ENCODE measurements around the gene MPP2.
"Not testable (repeated sequence)": the region's sequence is repeated elsewhere in the genome, so short reads cannot be mapped to it uniquely, and the experiment has no call there.

MPP2 gene

DNA sequence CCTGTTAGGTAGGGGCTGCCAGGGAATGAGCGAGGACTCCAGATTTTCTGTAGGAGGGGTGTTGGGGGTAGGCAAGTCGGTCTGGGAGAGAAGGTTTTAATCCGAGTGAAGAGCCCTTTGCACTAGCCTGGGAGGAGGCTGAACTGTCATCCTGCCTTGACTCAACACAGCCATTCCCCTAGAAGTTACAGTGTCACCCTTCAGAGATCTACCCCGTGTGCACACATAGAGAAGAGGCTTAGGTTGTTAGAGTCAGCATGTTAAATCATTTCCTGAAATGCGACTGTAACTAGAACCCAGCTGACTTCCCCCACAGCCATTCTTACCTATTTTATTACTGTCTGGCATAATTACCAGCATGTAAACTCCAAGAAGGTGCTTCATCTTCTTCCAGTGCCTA, 20.6 kb upstream of the MPP2 start:
- not testable (repeated sequence) for DNase-seq

DNA sequence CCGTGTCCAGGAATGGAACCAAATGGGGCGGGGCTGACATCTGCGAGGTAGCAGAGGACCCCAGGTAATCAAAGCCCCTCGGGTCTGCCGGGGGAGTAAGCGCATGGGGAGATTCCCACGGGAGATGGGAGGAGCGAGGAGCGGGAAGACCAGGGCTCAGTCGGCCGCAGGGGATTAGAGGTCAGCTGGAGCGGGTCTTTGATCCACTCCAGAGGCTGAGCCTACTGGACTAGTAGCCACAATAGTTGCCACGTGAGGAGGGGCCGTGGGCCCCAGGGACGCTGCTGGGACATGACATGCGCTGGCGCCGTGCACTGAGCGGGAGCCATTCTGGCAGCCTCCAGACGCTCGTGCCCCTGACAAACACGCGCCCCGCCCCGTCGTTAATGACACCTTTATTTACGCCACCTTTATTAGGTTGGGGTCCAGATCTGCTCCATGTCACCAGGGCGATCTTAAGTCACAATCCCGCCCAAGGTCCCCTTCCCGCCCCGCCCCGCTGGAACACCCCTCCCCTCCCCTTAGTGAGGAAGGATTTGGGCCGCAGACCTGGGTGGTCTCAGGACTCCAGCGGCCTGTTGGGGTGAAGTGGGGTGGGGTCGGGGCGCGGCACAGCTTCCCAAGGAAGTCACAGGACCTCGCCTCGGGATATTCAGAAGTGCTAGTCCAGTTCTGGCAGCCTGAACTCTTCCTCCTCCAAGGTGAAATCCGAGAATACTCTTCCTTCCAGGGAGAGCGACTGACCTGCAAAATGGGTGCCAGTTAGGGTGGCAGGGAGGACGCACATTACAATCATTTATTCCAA, 19.9 kb upstream of the MPP2 start:
- DNase-seq = no peak

DNA sequence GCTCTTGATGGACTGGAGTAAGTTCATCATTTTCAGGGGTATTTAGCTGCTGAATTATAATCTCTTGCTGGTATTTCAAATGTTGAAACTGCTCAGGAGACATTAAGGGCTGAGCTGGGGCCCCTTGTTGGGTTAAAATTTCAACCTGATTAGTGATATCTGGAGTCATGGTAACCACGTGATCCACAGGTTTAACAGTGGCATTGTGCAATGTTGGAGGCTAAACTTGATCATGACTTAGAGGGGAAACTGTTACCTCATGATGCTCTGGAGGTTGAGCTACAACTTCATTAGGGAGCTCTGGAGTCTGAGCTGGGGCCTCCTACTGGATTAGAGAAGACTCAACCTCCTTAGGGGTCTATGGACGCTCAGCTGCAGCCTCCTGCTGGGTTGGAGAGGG, 17.2 kb upstream of the MPP2 start:
- no peak for DNase-seq

DNA sequence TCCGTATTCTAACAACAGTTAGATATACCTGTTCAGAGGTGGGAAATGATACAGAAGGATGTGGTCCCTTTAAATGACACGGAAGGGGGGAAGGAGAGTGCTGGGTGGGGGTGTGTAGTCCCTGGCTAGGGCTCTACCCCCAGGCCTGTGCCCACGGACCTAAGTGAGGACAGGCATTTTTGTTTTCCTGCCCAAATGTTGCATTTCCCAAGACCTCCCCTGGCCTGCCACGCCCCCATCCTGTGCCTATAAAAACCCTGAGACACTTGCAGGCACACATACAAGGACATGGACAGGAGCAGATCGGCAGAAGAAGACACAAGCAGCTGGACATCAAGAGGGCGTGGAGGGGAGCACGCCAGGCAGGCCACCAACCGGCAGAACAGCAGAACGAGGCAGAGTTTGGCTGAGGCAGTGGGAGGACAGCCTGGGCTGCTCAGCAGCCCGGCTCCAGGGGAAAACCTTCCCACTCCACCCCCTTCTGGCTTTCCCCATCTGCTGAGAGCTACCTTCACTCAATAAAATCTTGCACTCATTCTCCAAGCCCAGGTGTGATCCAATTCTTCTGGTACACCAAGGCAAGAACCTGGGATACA, 13.3 kb upstream of the MPP2 start:
- no peak for DNase-seq

DNA sequence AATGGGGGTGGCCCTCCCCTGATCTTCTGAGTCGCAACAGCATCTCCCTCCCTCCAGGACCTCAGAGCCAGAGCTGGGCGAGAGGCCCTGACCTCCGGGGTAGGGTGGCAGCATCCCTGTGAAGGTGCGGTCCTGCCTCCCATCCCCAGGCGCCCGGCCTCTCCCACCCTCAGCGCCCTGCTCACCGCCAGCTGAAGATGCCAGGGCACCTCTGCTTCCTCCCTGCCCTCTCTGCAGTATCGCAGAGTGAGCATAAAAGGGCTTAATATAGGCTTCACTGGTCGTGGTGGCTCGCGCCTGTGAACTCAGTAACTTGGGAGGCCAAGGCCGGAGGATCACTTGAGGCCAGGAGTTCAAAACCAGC, 10.7 kb upstream of the MPP2 start:
- no peak for DNase-seq

DNA sequence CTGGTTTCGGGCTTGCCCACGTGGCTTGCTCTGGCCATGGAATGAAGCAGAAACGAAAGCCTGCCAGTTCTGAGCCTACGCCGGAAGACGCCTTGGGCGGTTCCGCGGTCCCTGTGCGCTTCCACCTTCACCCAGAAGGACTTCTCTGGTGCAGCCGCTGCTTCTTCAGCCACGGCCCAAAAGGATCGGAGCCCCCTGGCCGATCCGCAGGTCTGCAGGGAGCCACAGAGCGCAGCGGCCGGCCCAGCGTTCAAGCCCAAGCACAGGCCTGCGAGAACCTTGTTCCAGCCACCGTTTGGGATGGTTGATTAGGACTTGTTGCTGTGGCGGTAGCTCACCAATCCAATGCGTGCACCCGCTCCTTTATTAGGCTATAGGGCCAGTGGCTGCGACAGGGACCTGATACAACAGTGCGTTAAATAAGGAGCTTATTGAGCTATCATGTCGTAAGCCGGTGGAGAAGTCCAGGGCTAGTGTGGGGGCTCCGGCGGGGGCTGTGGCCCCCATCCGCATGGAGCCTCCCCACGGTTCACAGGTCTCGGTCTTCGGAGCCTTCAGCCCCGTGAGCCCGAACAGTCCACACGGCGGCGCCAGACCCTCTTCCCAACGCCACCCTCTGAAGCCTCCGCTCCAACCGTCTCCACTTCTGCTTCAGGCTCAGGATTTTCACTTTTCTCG, 10.2 kb upstream of the MPP2 start:
- DNase-seq = no peak

DNA sequence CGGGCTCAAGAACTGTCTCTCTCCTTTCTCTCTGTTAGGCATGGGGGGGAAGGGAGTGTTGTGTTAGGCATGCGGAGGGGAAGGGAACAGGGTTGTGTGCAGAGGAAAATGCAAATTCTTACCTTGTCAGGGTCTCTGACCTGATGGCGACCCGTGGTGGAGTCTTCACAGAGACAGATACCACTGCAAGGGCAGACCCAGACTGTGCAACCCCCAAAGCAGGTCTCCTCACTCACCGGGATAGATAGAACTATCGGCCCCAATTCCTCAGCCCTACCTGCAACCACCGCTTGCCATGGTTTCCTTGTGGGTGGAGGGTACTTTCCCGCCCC, 9.6 kb upstream of the MPP2 start:
- DNase-seq = no peak

DNA sequence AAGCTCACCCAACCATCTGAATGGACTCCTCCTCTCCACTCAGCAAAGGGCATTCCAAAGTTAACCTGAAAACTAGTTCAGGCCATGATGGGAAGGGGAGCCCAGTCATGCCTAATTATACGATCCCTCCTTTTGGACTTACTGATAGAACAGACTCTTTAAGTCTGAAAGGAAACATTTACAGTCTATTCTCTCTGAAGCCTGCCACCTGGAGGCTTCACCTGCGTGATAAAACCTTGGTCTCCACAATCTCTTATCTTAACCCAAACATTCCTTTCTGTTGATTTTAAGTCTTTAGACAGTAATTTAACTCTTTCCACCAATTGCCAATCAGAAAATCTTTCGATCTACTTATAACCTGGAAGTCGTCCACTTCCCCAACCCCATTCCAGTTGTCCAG, 9.0 kb upstream of the MPP2 start:
- no peak for DNase-seq

DNA sequence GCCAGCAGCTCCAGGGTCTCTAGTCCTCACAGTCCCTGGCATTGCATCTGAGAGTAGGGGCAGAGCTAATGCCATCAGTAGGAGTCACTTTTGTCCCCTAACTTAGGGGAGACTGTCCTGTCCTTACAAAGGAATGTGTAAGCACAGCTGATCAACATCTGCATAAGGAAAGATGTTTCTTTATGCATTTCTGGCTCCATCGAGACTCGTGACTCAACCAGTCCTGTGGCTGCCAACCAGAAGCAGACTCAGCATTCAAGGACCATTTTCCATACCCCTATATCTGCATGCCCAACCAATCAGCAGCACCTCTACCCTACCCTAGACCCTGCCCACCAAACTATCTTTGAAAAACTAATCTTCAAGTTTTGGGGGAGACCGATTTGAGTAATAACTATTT, 8.2 kb upstream of the MPP2 start:
- no peak for DNase-seq

DNA sequence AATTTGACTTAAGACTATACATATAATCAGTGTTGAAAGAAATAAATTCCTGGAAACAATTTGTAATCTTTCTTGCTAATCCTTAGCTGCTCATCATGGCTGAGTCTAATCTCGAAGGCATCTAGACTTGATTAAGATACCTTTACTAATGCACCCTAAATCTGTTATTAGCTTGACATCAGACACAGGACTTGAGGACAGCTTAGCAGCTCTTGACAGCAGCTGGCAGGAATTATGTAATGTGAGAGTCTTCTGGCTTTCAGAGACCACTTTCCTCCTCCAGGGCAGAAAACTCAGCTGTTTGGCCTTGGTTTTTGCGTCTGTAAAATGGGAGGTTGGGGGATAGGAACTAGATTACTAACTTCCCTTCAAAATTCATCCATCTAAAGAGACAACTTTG, 7.1 kb upstream of the MPP2 start:
- no peak for DNase-seq

DNA sequence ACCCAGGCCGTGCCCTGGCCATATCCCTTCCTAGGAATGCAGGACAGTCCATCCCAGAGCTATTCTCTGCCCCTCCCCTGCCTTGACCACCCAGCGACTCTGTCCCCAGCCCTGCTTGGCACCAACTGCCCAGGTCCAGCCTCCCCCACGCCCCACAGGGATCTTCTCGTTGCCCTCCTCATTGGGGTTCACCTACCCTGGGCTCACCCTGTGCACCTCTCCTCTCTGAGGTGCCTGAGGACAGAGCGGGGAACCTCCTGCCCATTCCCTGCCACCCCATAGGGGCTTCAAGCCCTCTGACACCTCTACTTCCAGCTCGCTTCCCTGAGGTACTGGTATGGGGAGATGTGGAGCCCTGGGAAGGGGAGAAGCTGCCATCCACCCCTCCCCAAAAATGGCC, 6.2 kb upstream of the MPP2 start:
- no peak for DNase-seq

DNA sequence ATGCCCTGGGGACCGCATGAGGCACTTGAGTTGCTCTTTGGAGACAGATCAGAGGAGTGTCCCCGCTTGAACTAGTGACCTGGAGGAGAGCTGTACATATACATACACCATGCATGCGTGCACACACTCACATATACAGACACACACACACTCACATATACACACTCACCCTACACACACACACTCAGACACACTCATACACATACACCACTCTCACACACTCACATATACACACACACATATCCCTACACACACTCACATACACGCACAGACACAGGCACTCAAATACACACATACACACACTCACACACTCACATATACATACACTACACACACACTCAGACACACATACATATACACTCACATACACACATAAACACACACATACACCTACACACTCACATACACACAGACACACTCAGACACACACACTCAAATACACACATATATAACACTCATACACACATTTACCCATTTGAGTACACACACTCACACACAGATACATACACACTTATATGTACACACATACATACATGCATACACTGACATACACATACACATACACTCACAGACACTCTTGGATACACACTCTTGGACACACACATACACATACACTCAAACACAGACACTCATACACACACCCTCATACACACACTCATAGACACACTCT, 5.4 kb upstream of the MPP2 start:
- no peak for DNase-seq

DNA sequence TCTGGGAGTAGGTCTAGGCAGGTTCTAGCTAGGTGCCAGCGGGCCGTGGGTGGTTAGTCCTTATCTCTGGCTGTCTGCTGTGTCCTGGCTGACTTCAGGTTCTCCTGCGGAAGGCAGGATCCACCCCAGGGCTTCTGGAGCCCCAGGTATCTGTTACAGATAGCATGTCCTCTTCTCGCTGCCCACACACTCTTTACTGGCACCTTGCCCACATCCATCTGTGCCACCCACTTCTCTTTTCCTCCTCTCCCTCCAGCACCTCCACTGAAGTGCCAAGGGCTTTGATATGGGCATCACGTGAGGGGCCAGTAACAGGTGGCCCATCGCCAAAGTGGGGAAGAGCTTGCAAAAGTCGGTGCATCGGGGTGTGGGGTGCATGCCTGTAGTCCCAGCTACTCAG, 4.6 kb upstream of the MPP2 start:
- no peak for DNase-seq

DNA sequence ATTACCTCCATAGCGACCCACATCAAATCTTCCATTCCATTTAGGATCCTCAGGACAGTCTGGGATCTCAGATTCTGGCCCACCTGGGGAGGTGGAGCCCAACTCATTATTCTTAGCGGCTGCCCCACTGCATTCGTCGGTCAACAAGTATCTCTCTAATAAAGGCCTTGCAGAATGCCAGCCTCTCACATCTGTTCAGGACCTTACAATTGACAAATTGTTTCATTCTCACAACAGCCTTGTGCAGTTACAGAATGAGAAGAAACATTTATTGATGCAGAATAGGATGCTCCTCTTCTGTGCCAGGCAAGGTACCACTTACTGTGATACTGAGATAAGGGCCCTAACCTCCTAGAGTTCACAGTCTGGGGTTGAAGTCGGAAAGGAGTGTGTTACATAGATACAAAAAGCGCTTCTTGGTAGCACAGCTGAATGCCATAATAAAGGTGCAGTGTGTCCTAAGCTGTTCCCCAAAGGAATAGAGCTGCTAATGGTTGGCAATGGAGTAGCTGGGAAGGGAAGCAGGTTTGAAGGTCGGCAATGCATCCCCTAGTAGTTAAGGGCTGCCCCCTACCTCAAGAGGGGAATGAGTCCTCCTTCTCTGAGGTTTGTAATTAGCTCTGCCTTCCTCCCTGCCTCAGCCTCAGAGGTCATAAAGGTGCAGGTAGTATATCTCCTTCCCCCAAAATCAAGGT, 2.3 kb upstream of the MPP2 start:
- DNase-seq = no peak

DNA sequence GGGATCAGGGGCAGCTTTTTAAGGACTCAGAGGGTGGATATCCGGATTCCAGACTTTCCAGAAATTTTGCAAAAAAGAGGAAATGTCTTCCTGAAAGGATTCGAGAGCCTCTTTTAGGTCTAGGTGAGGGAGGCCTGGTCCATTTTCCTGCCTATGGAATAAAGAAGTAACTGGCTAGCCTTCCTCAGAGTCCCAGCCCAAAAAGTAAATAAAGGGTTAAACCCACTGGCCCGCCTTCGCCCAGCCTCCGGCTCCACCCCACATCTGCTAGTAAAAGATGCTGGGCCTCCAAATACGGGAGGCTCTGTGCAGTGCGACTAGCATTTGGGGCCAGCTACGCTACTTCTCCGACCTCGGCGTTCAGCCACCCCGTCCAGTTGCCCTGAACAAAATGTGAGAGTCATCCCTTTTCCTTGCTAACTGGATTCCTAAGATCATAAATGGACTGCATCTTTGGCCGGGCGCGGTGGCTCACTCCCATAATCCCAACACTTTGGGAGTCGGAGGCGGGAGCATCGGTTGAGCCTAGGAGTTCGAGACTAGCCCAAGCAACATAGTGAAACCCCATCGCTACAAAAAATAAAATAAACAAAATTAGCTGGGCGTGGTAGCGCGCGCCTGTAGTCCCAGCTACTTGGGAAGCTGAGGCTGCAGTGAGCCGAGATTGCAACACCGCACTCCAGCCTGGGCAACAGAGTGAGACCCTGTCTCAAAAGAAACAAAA, 824 bp upstream of the MPP2 start:
- DNase-seq = peak; percentile 85

DNA sequence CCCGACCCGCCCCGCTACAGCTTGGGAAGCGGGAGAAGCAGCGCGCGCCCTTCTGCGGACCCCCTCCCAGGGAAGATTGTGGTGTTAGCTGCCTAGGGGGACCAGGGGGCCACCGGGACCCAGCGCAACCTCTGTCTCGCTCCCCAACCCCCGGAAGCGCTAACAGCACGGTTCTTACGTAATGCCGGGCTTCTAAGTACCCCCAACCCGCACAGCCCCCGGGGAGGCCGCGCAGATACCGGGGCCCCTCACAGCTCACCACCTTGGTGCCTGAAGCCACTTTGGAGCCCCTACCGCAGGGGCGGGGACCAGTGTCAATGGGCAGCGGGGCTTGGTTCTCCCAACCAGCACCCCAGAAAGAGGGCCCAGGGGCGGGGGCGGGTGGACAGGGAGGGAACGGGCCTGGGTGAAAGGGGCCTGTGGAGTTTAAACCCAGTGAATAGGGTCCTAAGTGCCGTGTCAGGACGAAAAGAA, 348 bp downstream of the MPP2 start:
- DNase-seq = no peak

DNA sequence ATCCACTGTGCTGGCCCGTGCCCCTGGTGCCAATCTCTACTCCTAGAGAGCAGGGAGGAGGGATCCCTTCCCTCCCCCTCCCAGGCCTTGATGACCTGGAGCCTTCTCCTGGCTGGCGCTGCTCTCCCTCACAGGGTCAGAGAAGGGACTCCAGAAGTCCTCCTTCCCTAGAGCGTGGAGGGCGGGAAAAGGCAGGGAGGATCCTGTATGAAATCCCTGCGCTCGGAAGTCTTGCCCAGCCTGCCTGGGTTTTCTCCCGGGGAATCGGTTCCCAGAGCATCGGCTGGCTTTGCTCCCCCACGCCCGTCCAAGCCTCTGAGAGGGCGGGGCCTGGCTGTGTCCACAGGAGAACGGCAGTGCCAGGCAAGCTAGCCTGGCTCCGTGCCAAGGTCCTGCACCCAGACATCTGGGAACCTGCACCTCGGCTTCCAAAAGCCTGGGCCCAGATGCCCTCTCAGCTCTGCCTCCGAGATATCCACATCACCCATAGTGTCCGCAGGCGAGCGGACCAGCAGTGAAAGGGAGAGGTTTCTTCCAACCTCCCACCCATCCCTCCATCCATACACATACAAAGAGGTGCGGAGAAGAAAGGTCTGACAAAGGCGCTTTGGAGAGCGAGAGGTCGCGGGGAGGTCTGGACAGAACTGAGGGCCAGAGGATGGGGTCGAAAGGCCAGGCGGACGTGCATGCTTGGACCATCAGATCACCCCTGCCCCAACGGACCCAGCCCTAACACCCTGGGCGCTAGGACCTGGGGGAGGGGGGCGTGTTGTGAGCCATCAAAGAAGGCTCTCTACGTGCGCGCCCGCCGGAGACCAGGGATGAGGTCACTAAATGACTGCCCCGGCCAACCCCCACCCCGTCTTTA, 1.1 kb downstream of the MPP2 start:
- DNase-seq = peak; percentile 65

DNA sequence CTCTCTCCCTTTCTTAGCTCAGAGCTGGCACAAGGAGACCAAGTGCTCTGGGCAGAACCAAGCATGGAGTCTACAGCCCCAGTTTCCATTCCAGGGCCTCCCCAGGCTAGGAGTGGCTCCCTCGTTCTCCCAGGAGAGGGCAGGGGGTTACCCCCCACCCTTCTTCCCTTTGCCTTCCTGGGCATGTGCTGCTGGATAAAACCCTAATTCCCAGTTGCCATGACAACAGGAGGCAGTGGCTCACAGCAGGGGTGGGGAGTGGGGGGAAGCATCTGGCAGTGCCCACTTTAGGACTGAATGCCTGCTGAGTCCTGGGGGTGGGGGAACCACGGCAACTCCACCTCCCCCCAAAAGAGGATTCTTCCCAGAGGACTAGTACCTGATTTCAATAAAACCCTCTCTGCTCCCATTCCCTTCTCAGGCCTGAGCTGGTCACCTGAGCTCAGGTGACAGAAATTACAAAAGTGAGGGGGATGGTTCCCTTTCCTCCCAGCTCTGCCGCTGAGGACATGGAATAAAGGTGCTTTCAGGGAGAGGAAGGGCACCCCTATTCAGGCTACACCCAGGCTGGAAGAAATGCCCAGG, 1.8 kb downstream of the MPP2 start:
- DNase-seq = no peak

DNA sequence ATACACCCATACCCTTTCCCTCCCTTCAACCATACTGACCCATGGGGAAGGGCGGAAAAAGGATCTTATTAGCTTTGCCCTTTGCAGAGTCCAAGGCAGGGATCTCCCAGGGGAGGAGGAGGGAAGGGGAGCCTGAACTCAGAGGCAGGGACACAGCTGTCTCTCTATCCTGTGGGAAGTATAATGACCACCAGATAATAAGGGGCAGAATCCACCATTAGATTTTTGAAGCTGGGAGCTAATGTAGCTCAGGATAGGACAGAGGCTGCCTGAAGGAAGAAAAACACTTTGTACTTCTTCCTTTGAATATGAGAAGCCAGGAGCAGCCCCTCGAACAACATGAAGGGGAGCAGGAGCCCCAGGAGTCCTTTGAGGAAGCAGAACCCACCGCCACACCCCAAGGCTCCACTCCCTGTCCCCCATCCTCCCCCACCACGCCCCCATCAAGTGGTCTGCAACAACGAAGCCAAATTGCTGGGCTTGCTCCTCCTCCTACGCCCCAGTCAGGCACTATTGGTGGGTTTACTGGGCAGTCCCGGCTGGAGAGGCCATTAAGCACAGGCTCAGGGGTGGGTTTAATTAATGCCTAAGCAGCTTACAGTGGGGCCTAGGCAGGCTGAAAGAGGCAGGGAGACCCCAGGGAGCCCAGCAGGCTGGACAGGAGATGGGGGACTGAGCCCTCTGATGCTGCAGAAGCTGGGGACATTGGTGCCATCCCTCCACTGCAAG, 5.3 kb downstream of the MPP2 start:
- DNase-seq = no peak

All from HCEC 1CT (cell line).